Activated CD8-positive, alpha-beta T cell treated with anti-CD3 and anti-CD28 coated beads, Interleukin-2, amount 10 ng/mL, durations not matched to agents 7 days and 5 days (primary cell): ENCODE measurements around the gene KCNMA1. TPM values are rescaled to one million over a fixed set of nuclear protein-coding genes. Genes with fewer than 3 reads are reported as not detected.

Experiments
- ATAC-seq: fragments of 150-1000 bp; cut with Tn5 transposase; one replicate; pipeline ENCODE4 v1.10.0; 2021; ENCODE audit warnings: moderate library complexity
- CTCF ChIA-PET: fragments of 350-600 bp; sonication (Branson Sonifier 250); formaldehyde crosslinking; loops from one replicate; lab custom pipeline; 2021; ENCODE audit warnings: antibody characterized with exemption; lab: Charles Lee
- POLR2A ChIA-PET: fragments of 350-600 bp; sonication (Branson Sonifier 250); formaldehyde crosslinking; loops from one replicate; lab custom pipeline; 2021; ENCODE audit warnings: antibody characterized with exemption; lab: Charles Lee
- DNase-seq: peaks from one replicate; pipeline ENCODE4 v3.0.0-alpha.2; 2020
- H3K27ac Mint-ChIP-seq: one replicate; pipeline ENCODE4 v1.8.0; 2021; ENCODE audit warnings: mild to moderate bottlenecking, mixed read lengths
- H3K27me3 Mint-ChIP-seq: one replicate; pipeline ENCODE4 v1.8.0; 2021; ENCODE audit warnings: low read depth, mixed read lengths
- H3K36me3 Mint-ChIP-seq: one replicate; pipeline ENCODE4 v1.8.0; 2021; ENCODE audit warnings: low read depth, mixed read lengths
- H3K4me1 Mint-ChIP-seq: one replicate; pipeline ENCODE4 v1.8.0; 2021; ENCODE audit warnings: low read depth, mixed read lengths
- H3K4me3 Mint-ChIP-seq: one replicate; pipeline ENCODE4 v1.8.0; 2021; ENCODE audit warnings: mild to moderate bottlenecking, mixed read lengths
- H3K9me3 Mint-ChIP-seq: one replicate; pipeline ENCODE4 v1.8.0; 2022; ENCODE audit warnings: mixed read lengths; ENCODE audit not compliant: insufficient read depth
- total RNA-seq, 2 experiments: library from RNA; stranded (reverse); gene quantifications; one replicate each; pipeline ENCODE4 v1.2.3, GENCODE V29; 2021

KCNMA1 gene
- total RNA-seq, 2 experiments from 2014 or later, result 0.16 TPM

GRCh38 chr10:76858721-76859120, 778.9 kb downstream of the KCNMA1 start:
- no peak for ATAC-seq
- Mint-ChIP-seq H3K27ac (no peak overlapping the region), H3K4me1 (no peaks in the 10 kb centered on the region), H3K27me3 (no peaks in the 10 kb centered on the region), H3K4me3 (no peak overlapping the region), H3K36me3 (no peaks in the 10 kb centered on the region), H3K9me3 (no peaks in the 10 kb centered on the region)
- CTCF ChIA-PET, result no interaction called here
- DNase-seq, result no peak
- POLR2A ChIA-PET, result no interaction called here

- no peak overlapping the region for H3K27ac Mint-ChIP-seq
- no peak overlapping the region for H3K4me3 Mint-ChIP-seq
- ATAC-seq, result no peak
- no peak for DNase-seq
- POLR2A ChIA-PET, result no interaction called here
- H3K36me3 Mint-ChIP-seq, result no peaks in the 10 kb centered on the region
- CTCF ChIA-PET, result no interaction called here
- no peaks in the 10 kb centered on the region for H3K4me1 Mint-ChIP-seq
- H3K9me3 Mint-ChIP-seq, result peaks cover 5% of the 10 kb centered on the region
- no peaks in the 10 kb centered on the region for H3K27me3 Mint-ChIP-seq
These were observed 796.8 kb downstream of the KCNMA1 start for GRCh38 chr10:76840802-76841201.

- no peak for DNase-seq
- Mint-ChIP-seq H3K9me3 (no peaks in the 10 kb centered on the region), H3K4me1 (no peaks in the 10 kb centered on the region), H3K27me3 (no peaks in the 10 kb centered on the region), H3K36me3 (no peaks in the 10 kb centered on the region), H3K27ac (no peak overlapping the region), H3K4me3 (no peak overlapping the region)
- no peak for ATAC-seq
- CTCF ChIA-PET, result no interaction called here
- POLR2A ChIA-PET, result no interaction called here
These were observed 798.3 kb downstream of the KCNMA1 start for GRCh38 chr10:76839276-76839675.

GRCh38 chr10:76830218-76830617, 807.4 kb downstream of the KCNMA1 start:
- no peaks in the 10 kb centered on the region for H3K4me1 Mint-ChIP-seq
- no peaks in the 10 kb centered on the region for H3K36me3 Mint-ChIP-seq
- DNase-seq (no peak), ATAC-seq (no peak)
- no peak overlapping the region for H3K27ac Mint-ChIP-seq
- CTCF ChIA-PET, result no interaction called here
- POLR2A ChIA-PET, result no interaction called here
- no peaks in the 10 kb centered on the region for H3K27me3 Mint-ChIP-seq
- H3K4me3 Mint-ChIP-seq, result no peak overlapping the region
- no peaks in the 10 kb centered on the region for H3K9me3 Mint-ChIP-seq

GRCh38 chr10:76829724-76830123, 807.9 kb downstream of the KCNMA1 start:
- no peaks in the 10 kb centered on the region for H3K36me3 Mint-ChIP-seq
- H3K27ac Mint-ChIP-seq, result no peak overlapping the region
- H3K9me3 Mint-ChIP-seq, result no peaks in the 10 kb centered on the region
- no peaks in the 10 kb centered on the region for H3K27me3 Mint-ChIP-seq
- ATAC-seq, result no peak
- no peak for DNase-seq
- POLR2A ChIA-PET, result no interaction called here
- no peaks in the 10 kb centered on the region for H3K4me1 Mint-ChIP-seq
- CTCF ChIA-PET, result no interaction called here
- no peak overlapping the region for H3K4me3 Mint-ChIP-seq
